Liver (tissue), 9 donors: ENCODE data around the gene NIPAL1. TPM values are rescaled to one million over a fixed set of nuclear protein-coding genes. Genes with fewer than 3 reads are reported as not detected.

Source experiments
- DNase-seq: peaks from one replicate; pipeline ENCODE4 v3.0.0-alpha.2; 2017; ENCODE audit warnings: low spot score
- H3K27ac ChIP-seq, 2 donors: one replicate each; pipeline ENCODE4 v1.7.0; 2013; ENCODE audit warnings: inconsistent platforms in 2 of 2, low read length in 2 of 2, control low read depth in 1 of 2, low read depth in 1 of 2, mild to moderate bottlenecking in 1 of 2
- H3K27me3 ChIP-seq, 4 donors: one replicate each; pipeline versions ENCODE4 v1.6.1 to v1.7.0; 2013; ENCODE audit warnings: low read length in 3 of 4, inconsistent platforms in 1 of 4, mild to moderate bottlenecking in 1 of 4, moderate library complexity in 1 of 4; ENCODE audit not compliant: control insufficient read depth in 4 of 4, insufficient read depth in 4 of 4
- H3K36me3 ChIP-seq, 4 donors: one replicate each; pipeline versions ENCODE4 v1.6.1 to v1.7.0; 2013; ENCODE audit warnings: low read length in 3 of 4, mild to moderate bottlenecking in 3 of 4, low read depth in 1 of 4, moderate library complexity in 1 of 4; ENCODE audit not compliant: control insufficient read depth in 4 of 4, insufficient read depth in 3 of 4
- H3K4me1 ChIP-seq, 4 donors: one replicate each; pipeline versions ENCODE4 v1.6.1 to v1.7.0; 2013; ENCODE audit warnings: low read length in 3 of 4, mild to moderate bottlenecking in 3 of 4, moderate library complexity in 1 of 4; ENCODE audit not compliant: control insufficient read depth in 4 of 4, insufficient read depth in 4 of 4
- H3K4me3 ChIP-seq, 3 donors: one replicate each; pipeline versions ENCODE4 v1.6.1 to v1.7.0; 2013; ENCODE audit warnings: low read length in 3 of 3, control low read depth in 1 of 3, low read depth in 1 of 3, mild to moderate bottlenecking in 1 of 3
- H3K9ac ChIP-seq, 2 donors: one replicate each; pipeline ENCODE4 v1.7.0; 2013; ENCODE audit warnings: low read length in 2 of 2, mild to moderate bottlenecking in 2 of 2, moderate library complexity in 2 of 2, control low read depth in 1 of 2, low read depth in 1 of 2
- H3K9me3 ChIP-seq, 4 donors: one replicate each; pipeline versions ENCODE4 v1.6.1 to v1.7.0; 2013; ENCODE audit warnings: low read length in 3 of 4; ENCODE audit not compliant: control insufficient read depth in 4 of 4
- EGR1 ChIP-seq, 2 donors: IDR thresholded peaks; 2 replicates each; pipeline ENCODE4 v1.6.1; 2016 to 2018; ENCODE audit warnings: antibody characterized with exemption in 2 of 2, low read depth in 2 of 2
- FOXA1 ChIP-seq: IDR thresholded peaks from 2 replicates; pipeline ENCODE4 v1.6.1; 2016; ENCODE audit warnings: antibody characterized with exemption
- FOXA2 ChIP-seq: IDR thresholded peaks from 2 replicates; pipeline ENCODE4 v1.6.1; 2016; ENCODE audit warnings: antibody characterized with exemption
- GABPA ChIP-seq, 2 donors: IDR thresholded peaks in 1 of 2; conservative IDR thresholded peaks in 1 of 2; 2 replicates each; pipeline ENCODE4 v1.6.1; 2016; ENCODE audit warnings: antibody characterized with exemption in 2 of 2, mild to moderate bottlenecking in 1 of 2, moderate library complexity in 1 of 2
- HNF4A ChIP-seq, 2 donors: conservative IDR thresholded peaks; 2 replicates each; pipeline ENCODE4 v1.6.1; 2016; ENCODE audit warnings: antibody characterized with exemption in 2 of 2, mild to moderate bottlenecking in 2 of 2
- HNF4G ChIP-seq: IDR thresholded peaks from 2 replicates; pipeline ENCODE4 v1.6.1; 2016; ENCODE audit warnings: antibody characterized with exemption
- JUND ChIP-seq, 2 donors: IDR thresholded peaks; 2 replicates each; pipeline ENCODE4 v1.6.1; 2016; ENCODE audit warnings: antibody characterized with exemption in 2 of 2
- NR2F2 ChIP-seq: IDR thresholded peaks from 2 replicates; pipeline ENCODE4 v1.6.1; 2016; ENCODE audit warnings: antibody characterized with exemption
- RAD21 ChIP-seq, 2 donors: IDR thresholded peaks; 2 replicates each; pipeline ENCODE4 v1.6.1; 2016; ENCODE audit warnings: antibody characterized with exemption in 2 of 2, mild to moderate bottlenecking in 2 of 2
- RXRA ChIP-seq, 2 donors: IDR thresholded peaks; 2 replicates each; pipeline ENCODE4 v1.6.1; 2017 to 2018; ENCODE audit warnings: antibody characterized with exemption in 2 of 2, mild to moderate bottlenecking in 1 of 2
- SP1 ChIP-seq: IDR thresholded peaks from 2 replicates; pipeline ENCODE4 v1.6.1; 2018; ENCODE audit warnings: antibody characterized with exemption, mild to moderate bottlenecking
- TAF1 ChIP-seq: conservative IDR thresholded peaks from 2 replicates; pipeline ENCODE4 v1.6.1; 2016; ENCODE audit warnings: antibody characterized with exemption, mild to moderate bottlenecking
- YY1 ChIP-seq: IDR thresholded peaks from 2 replicates; pipeline ENCODE4 v1.6.1; 2016; ENCODE audit warnings: antibody characterized with exemption, mild to moderate bottlenecking
- WGBS: extraction: QIAGEN DNeasy Blood & Tissue Kit; methylation state at CpG from one replicate; pipeline ENCODE4 v1.1.7; 2013; 5-methylcytosine and 5-hydroxymethylcytosine counted together
- polyA plus RNA-seq, 2 donors: library from polyadenylated mRNA; stranded (reverse) in 1 of 2; unstranded in 1 of 2; fragments of 200-250 nt in 1 of 2; fragments of >200 nt in 1 of 2; fragmentation: Nextera tagmentation in 1 of 2; extraction: Ambion mirVana in 1 of 2; gene quantifications; one replicate each; pipeline versions ENCODE4 v1.2.1 to v1.2.3, GENCODE V29; 2013 to 2015
- total RNA-seq, 2 donors: library from RNA; depleted of rRNA; stranded (reverse); fragments of >200 nt; gene quantifications; one replicate each; pipeline ENCODE4 v1.2.3, GENCODE V29; 2014
- TF ChIP-seq, protein P1 (sequence below): fragments of 150-350 bp; IDR thresholded peaks from 2 replicates; pipeline ENCODE4 v1.5.1; 2017; ENCODE audit warnings: improper control_type of control experiment, low read depth, low read length; ENCODE audit not compliant: missing input control
- TF ChIP-seq, protein P2 (sequence below): IDR thresholded peaks from 2 replicates; pipeline ENCODE4 v1.6.1; 2016; ENCODE audit warnings: antibody characterized with exemption, mild to moderate bottlenecking
- TF ChIP-seq, protein P3 (sequence below): IDR thresholded peaks from 2 replicates; pipeline ENCODE4 v1.6.1; 2016; ENCODE audit warnings: antibody characterized with exemption
- TF ChIP-seq, protein P4 (sequence below): IDR thresholded peaks from 2 replicates; pipeline ENCODE4 v1.6.1; 2016; ENCODE audit warnings: antibody characterized with exemption
- donor health status: healthy.
- donor health status: healthy.
- donor health status: healthy.
- donor health status: healthy.
- donor health status: healthy.

The NIPAL1 gene
- total and polyA plus RNA-seq, 4 donors: 2.5 to 10.7 (median 6.1) TPM

- no peaks in the 10 kb centered on the region for H3K9me3 ChIP-seq
- no peaks in the 10 kb centered on the region for H3K36me3 ChIP-seq
- H3K27ac ChIP-seq: no peak overlapping the region
- H3K9ac ChIP-seq: no peak overlapping the region
- no peaks in the 10 kb centered on the region for H3K27me3 ChIP-seq
- no peak for DNase-seq
- TF ChIP-seq, protein P1, sequence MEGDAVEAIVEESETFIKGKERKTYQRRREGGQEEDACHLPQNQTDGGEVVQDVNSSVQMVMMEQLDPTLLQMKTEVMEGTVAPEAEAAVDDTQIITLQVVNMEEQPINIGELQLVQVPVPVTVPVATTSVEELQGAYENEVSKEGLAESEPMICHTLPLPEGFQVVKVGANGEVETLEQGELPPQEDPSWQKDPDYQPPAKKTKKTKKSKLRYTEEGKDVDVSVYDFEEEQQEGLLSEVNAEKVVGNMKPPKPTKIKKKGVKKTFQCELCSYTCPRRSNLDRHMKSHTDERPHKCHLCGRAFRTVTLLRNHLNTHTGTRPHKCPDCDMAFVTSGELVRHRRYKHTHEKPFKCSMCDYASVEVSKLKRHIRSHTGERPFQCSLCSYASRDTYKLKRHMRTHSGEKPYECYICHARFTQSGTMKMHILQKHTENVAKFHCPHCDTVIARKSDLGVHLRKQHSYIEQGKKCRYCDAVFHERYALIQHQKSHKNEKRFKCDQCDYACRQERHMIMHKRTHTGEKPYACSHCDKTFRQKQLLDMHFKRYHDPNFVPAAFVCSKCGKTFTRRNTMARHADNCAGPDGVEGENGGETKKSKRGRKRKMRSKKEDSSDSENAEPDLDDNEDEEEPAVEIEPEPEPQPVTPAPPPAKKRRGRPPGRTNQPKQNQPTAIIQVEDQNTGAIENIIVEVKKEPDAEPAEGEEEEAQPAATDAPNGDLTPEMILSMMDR: no peak
- TF ChIP-seq YY1 (no peak), SP1 (no peak), FOXA2 (no peak), TAF1 (no peak), NR2F2 (no peak), HNF4G (no peak), GABPA (IDR thresholded peaks at IDR 0.05 in 1 of 2, conservative IDR thresholded peaks at IDR 0.05 in 1 of 2) (no peak), RAD21 (IDR thresholded peaks at IDR 0.05) (no peak)
- TF ChIP-seq, protein P2, sequence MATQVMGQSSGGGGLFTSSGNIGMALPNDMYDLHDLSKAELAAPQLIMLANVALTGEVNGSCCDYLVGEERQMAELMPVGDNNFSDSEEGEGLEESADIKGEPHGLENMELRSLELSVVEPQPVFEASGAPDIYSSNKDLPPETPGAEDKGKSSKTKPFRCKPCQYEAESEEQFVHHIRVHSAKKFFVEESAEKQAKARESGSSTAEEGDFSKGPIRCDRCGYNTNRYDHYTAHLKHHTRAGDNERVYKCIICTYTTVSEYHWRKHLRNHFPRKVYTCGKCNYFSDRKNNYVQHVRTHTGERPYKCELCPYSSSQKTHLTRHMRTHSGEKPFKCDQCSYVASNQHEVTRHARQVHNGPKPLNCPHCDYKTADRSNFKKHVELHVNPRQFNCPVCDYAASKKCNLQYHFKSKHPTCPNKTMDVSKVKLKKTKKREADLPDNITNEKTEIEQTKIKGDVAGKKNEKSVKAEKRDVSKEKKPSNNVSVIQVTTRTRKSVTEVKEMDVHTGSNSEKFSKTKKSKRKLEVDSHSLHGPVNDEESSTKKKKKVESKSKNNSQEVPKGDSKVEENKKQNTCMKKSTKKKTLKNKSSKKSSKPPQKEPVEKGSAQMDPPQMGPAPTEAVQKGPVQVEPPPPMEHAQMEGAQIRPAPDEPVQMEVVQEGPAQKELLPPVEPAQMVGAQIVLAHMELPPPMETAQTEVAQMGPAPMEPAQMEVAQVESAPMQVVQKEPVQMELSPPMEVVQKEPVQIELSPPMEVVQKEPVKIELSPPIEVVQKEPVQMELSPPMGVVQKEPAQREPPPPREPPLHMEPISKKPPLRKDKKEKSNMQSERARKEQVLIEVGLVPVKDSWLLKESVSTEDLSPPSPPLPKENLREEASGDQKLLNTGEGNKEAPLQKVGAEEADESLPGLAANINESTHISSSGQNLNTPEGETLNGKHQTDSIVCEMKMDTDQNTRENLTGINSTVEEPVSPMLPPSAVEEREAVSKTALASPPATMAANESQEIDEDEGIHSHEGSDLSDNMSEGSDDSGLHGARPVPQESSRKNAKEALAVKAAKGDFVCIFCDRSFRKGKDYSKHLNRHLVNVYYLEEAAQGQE: no peak
- TF ChIP-seq, protein P3, sequence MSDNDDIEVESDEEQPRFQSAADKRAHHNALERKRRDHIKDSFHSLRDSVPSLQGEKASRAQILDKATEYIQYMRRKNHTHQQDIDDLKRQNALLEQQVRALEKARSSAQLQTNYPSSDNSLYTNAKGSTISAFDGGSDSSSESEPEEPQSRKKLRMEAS: no peak
- 70% methylated on average over 4 of the region's 4 CpGs for WGBS
- H3K4me3 ChIP-seq: no peak overlapping the region
- H3K4me1 ChIP-seq: peaks cover 0 to 30% (median 6%) of the 10 kb centered on the region in 4 donors
Observed at GRCh38 chr4:48041535-48042137, 25.1 kb downstream of the NIPAL1 start.

- Histone ChIP-seq H3K27me3 (no peaks in the 10 kb centered on the region), H3K4me3 (peak overlapping the region in 1 of 3 donors; percentile 18), H3K36me3 (no peaks in the 10 kb centered on the region), H3K9me3 (no peaks in the 10 kb centered on the region), H3K9ac (peak overlapping the region; percentile 17 to 40), H3K4me1 (peaks cover 0 to 42% (median 14%) of the 10 kb centered on the region in 4 donors), H3K27ac (peak overlapping the region; percentile 79 to 80)
- DNase-seq: no peak
- 25% methylated on average over 3 of the region's 3 CpGs for WGBS
- TF ChIP-seq, protein P2: no peak
- TF ChIP-seq, protein P1: no peak
- TF ChIP-seq SP1: peak; percentile 44
- TF ChIP-seq, protein P3: peak; percentile 63
- TF ChIP-seq TAF1: no peak
- TF ChIP-seq, protein P4, sequence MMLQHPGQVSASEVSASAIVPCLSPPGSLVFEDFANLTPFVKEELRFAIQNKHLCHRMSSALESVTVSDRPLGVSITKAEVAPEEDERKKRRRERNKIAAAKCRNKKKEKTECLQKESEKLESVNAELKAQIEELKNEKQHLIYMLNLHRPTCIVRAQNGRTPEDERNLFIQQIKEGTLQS: no peak
- TF ChIP-seq FOXA2: peak; percentile 92
- TF ChIP-seq FOXA1: peak; percentile 81
- no peak for TF ChIP-seq RAD21 (IDR thresholded peaks at IDR 0.05)
- TF ChIP-seq GABPA (IDR thresholded peaks at IDR 0.05 in 1 of 2, conservative IDR thresholded peaks at IDR 0.05 in 1 of 2): no peak
- no peak for TF ChIP-seq HNF4G
- TF ChIP-seq EGR1 (IDR thresholded peaks at IDR 0.05; ENCODE audit: low read depth in 2 of 2): no peak
- peak in 1 of 2 donors; percentile 69 for TF ChIP-seq RXRA (IDR thresholded peaks at IDR 0.05)
- TF ChIP-seq HNF4A (conservative IDR thresholded peaks at IDR 0.05): peak; percentile 65 to 84
- TF ChIP-seq JUND (IDR thresholded peaks at IDR 0.05): peak in 1 of 2 donors; percentile 66
- no peak for TF ChIP-seq NR2F2
Observed at GRCh38 chr4:48042979-48043461, 26.4 kb downstream of the NIPAL1 start.
